ENCODE data around the gene PHAX.
"Not testable (repeated sequence)": the region's sequence is repeated elsewhere in the genome, so short reads cannot be mapped to it uniquely, and the experiment has no call there.

Gene PHAX

GRCh38 chr5:126656401-126657007, 55.8 kb downstream of the PHAX start:
- no peak overlapping the region for H3K4me3 ChIP-seq (ENCODE audit: low read depth, low read length)
- peak; percentile 87 for TF ChIP-seq CTCF (IDR thresholded peaks at IDR 0.05; ENCODE audit: control insufficient read depth, extremely low read depth, insufficient read depth)
- DNase-seq (ENCODE audit: low read depth), result peak; percentile 17

GRCh38 chr5:126658561-126658960, 57.8 kb downstream of the PHAX start:
- TF ChIP-seq CTCF (IDR thresholded peaks at IDR 0.05; ENCODE audit: control insufficient read depth, extremely low read depth, insufficient read depth), result no peak
- DNase-seq (ENCODE audit: low read depth), result no peak
- no peak overlapping the region for H3K4me3 ChIP-seq (ENCODE audit: low read depth, low read length)

GRCh38 chr5:126659805-126660482, 59.2 kb downstream of the PHAX start:
- H3K4me3 ChIP-seq (ENCODE audit: low read depth, low read length), result no peak overlapping the region
- no peak for DNase-seq (ENCODE audit: low read depth)
- TF ChIP-seq CTCF (IDR thresholded peaks at IDR 0.05; ENCODE audit: control insufficient read depth, extremely low read depth, insufficient read depth), result no peak

DNA sequence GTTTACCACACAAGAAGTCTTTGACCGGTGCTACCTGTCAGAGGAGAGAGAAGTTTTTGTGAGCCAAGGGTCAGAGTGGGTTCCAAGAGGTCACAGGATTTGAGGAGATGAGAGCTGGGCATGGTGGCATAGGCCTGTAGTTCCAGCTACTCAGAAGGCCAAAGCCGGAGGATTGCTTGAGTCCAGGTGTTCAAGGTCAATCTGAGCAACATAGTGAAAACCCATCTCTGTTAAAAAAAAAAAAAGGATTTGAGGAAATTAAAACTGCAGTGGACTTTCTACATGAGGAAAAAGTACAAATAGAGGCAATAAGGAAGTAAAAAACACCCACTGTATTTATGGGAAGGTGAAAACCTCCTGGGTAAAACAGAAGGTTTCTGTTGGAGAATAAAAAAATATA, 63.8 kb downstream of the PHAX start:
- no peak for TF ChIP-seq CTCF (IDR thresholded peaks at IDR 0.05; ENCODE audit: control insufficient read depth, extremely low read depth, insufficient read depth)
- DNase-seq (ENCODE audit: low read depth), result no peak
- no peak overlapping the region for H3K4me3 ChIP-seq (ENCODE audit: low read depth, low read length)

DNA sequence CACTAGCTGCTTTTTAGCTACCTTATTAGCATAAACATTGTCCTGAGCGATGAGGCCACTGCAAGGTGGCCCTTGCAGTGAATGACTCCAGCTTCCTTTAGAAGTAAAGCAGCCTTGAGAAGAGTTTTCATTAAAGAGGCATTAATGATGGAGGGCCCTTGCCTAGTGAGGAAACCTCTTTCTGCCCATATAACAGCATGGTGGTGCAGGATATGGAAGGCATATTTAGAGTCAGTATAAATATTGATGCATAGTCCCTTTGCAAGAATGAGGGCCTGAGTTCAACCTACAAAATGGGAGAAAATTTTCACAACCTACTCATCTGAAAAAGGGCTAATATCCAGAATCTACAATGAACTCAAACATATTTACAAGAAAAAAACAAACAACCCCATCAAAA, 69.4 kb downstream of the PHAX start:
- H3K4me3 ChIP-seq (ENCODE audit: low read depth, low read length); DNase-seq (ENCODE audit: low read depth): not testable (repeated sequence)

DNA sequence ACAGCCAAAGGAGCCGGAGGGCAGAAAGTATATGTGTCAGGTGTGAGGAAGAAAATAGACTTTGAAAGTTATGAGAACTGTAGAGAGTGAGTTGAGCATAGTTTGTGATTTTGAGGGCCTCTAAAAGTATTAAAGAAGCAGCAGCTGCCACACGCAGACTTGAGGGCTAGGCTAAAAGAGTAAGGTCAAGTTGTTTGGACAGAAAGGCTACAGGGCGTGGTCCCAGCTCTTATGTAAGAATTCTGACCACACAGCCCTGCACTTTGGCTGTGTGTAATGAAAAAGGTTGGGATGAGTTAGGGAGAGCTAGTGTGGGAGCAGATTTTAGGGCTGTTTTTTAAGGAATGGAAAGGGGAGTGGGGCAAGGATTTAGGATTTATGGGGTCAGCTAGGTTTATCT, 70.9 kb downstream of the PHAX start:
- DNase-seq (ENCODE audit: low read depth), result not testable (repeated sequence)

GRCh38 chr5:126673477-126673876, 72.7 kb downstream of the PHAX start:
- TF ChIP-seq CTCF (IDR thresholded peaks at IDR 0.05; ENCODE audit: control insufficient read depth, extremely low read depth, insufficient read depth), result no peak
- DNase-seq (ENCODE audit: low read depth), result no peak
- no peak overlapping the region for H3K4me3 ChIP-seq (ENCODE audit: low read depth, low read length)

More for the DNA sequence above, 70.9 kb downstream of the PHAX start:
- not testable (repeated sequence) for H3K4me3 ChIP-seq (ENCODE audit: low read depth, low read length)

GRCh38 chr5:126674145-126674544, 73.4 kb downstream of the PHAX start:
- DNase-seq (ENCODE audit: low read depth), result no peak
- H3K4me3 ChIP-seq (ENCODE audit: low read depth, low read length), result no peak overlapping the region
- no peak for TF ChIP-seq CTCF (IDR thresholded peaks at IDR 0.05; ENCODE audit: control insufficient read depth, extremely low read depth, insufficient read depth)

All from LNCaP clone FGC (cell line).